H9 (cell line): ENCODE measurements around the gene PGAP6. TPM values are rescaled to one million over a fixed set of nuclear protein-coding genes. Genes with fewer than 3 reads are reported as not detected.
A peak's percentile ranks its signal among the peaks of the same experiment; 100 is the strongest.

Experiments
- DNase-seq: peaks from one replicate; pipeline ENCODE4 v3.0.0-alpha.2; 2017
- H2AFZ ChIP-seq: one replicate; pipeline ENCODE4 v1.6.1; 2013; ENCODE audit warnings: mild to moderate bottlenecking, low read length, control low read depth, moderate library complexity
- H2AK5ac ChIP-seq: 2 replicates; pipeline ENCODE4 v1.6.1; 2013; ENCODE audit warnings: low read length, control low read depth, mixed read lengths; ENCODE audit not compliant: insufficient read length
- H2BK120ac ChIP-seq: one replicate; pipeline ENCODE4 v1.6.1; 2013; ENCODE audit warnings: low read depth, mild to moderate bottlenecking, low read length, control low read depth, inconsistent platforms; ENCODE audit not compliant: poor library complexity, severe bottlenecking
- H2BK12ac ChIP-seq: 2 replicates; pipeline ENCODE4 v1.6.1; 2013; ENCODE audit warnings: low read length, control low read depth, mixed read lengths, low read depth; ENCODE audit not compliant: insufficient read length
- H2BK15ac ChIP-seq: 2 replicates; pipeline ENCODE4 v1.6.1; 2013; ENCODE audit warnings: low read depth, low read length, control low read depth
- H2BK20ac ChIP-seq: one replicate; pipeline ENCODE4 v1.6.1; 2013; ENCODE audit warnings: low read depth, mild to moderate bottlenecking, low read length, control low read depth, inconsistent platforms; ENCODE audit not compliant: poor library complexity, severe bottlenecking
- H2BK5ac ChIP-seq: 2 replicates; pipeline ENCODE4 v1.6.1; 2013; ENCODE audit warnings: low read length, control low read depth, mixed read lengths; ENCODE audit not compliant: insufficient read length
- H3K14ac ChIP-seq: 2 replicates; pipeline ENCODE4 v1.6.1; 2013; ENCODE audit warnings: low read length, control low read depth; ENCODE audit not compliant: insufficient read depth
- H3K18ac ChIP-seq: 2 replicates; pipeline ENCODE4 v1.6.1; 2013; ENCODE audit warnings: low read depth, mild to moderate bottlenecking, mixed read lengths, low read length, control low read depth; ENCODE audit not compliant: insufficient read length
- H3K23ac ChIP-seq: 2 replicates; pipeline ENCODE4 v1.6.1; 2013; ENCODE audit warnings: low read length, control low read depth, mixed read lengths, low read depth; ENCODE audit not compliant: insufficient read length
- H3K23me2 ChIP-seq: 2 replicates; pipeline ENCODE4 v1.6.1; 2013; ENCODE audit warnings: low read depth, mild to moderate bottlenecking, mixed read lengths, low read length, control low read depth; ENCODE audit not compliant: insufficient read length, poor library complexity, severe bottlenecking
- H3K27ac ChIP-seq: 2 replicates; pipeline ENCODE4 v1.5.1; 2013; ENCODE audit warnings: low read length, control low read depth, mixed read lengths, low read depth; ENCODE audit not compliant: insufficient read length
- H3K27me3 ChIP-seq: 2 replicates; pipeline ENCODE4 v1.6.1; 2013; ENCODE audit warnings: low read length, control low read depth, inconsistent platforms; ENCODE audit not compliant: insufficient read depth
- H3K4ac ChIP-seq: 2 replicates; pipeline ENCODE4 v1.6.1; 2013; ENCODE audit warnings: low read depth, mild to moderate bottlenecking, control low read depth, inconsistent platforms, low read length, moderate library complexity
- H3K4me1 ChIP-seq: 2 replicates; pipeline ENCODE4 v1.6.1; 2013; ENCODE audit warnings: low read length, control low read depth, inconsistent platforms; ENCODE audit not compliant: insufficient read depth
- H3K4me2 ChIP-seq: 2 replicates; pipeline ENCODE4 v1.6.1; 2013; ENCODE audit warnings: low read length, control low read depth, mixed read lengths; ENCODE audit not compliant: insufficient read length, insufficient read depth
- H3K56ac ChIP-seq: 2 replicates; pipeline ENCODE4 v1.6.1; 2013; ENCODE audit warnings: low read depth, mild to moderate bottlenecking, mixed read lengths, low read length, control low read depth; ENCODE audit not compliant: insufficient read length
- H3K79me1 ChIP-seq: 2 replicates; pipeline ENCODE4 v1.6.1; 2013; ENCODE audit warnings: low read depth, mild to moderate bottlenecking, moderate library complexity, low read length, control low read depth, inconsistent platforms; ENCODE audit not compliant: insufficient read depth, poor library complexity, severe bottlenecking
- H3K79me2 ChIP-seq: 2 replicates; pipeline ENCODE4 v1.6.1; 2013; ENCODE audit warnings: low read length, control low read depth, inconsistent platforms; ENCODE audit not compliant: insufficient read depth
- H3K9ac ChIP-seq: 2 replicates; pipeline ENCODE4 v1.6.1; 2013; ENCODE audit warnings: low read length, control low read depth, mixed read lengths; ENCODE audit not compliant: insufficient read length; ENCODE audit errors: extremely low read depth
- H3K9me3 ChIP-seq: one replicate; pipeline ENCODE4 v1.6.1; 2013; ENCODE audit warnings: low read depth, low read length, inconsistent platforms; ENCODE audit not compliant: control insufficient read depth
- H3T11ph ChIP-seq: one replicate; pipeline ENCODE4 v1.6.1; 2013; ENCODE audit warnings: mild to moderate bottlenecking, low read length, control low read depth, inconsistent platforms
- H4K20me1 ChIP-seq: one replicate; pipeline ENCODE4 v1.6.1; 2013; ENCODE audit not compliant: control insufficient read depth, insufficient read length, insufficient read depth
- H4K5ac ChIP-seq: 2 replicates; pipeline ENCODE4 v1.6.1; 2013; ENCODE audit warnings: low read depth, mild to moderate bottlenecking, mixed read lengths, low read length, control low read depth; ENCODE audit not compliant: insufficient read length
- H4K8ac ChIP-seq: replicated peaks from 2 replicates; pipeline ENCODE4 v1.6.1; 2013; ENCODE audit warnings: low read length, control low read depth, mixed read lengths, low read depth; ENCODE audit not compliant: insufficient read length
- H4K91ac ChIP-seq: 2 replicates; pipeline ENCODE4 v1.6.1; 2013; ENCODE audit warnings: low read depth, mild to moderate bottlenecking, moderate library complexity, mixed read lengths, low read length, control low read depth; ENCODE audit not compliant: insufficient read length
- H3K27ac Mint-ChIP-seq, 3 experiments: 2 replicates in 2 of 3; 3 replicates in 1 of 3; pipeline ENCODE4 v1.8.0; 2020 to 2021; ENCODE audit warnings: mixed read lengths in 3 of 3, mild to moderate bottlenecking in 1 of 3, moderate library complexity in 1 of 3
- H3K27me3 Mint-ChIP-seq: 2 replicates; pipeline ENCODE4 v1.8.0; 2021; ENCODE audit warnings: low read depth, mild to moderate bottlenecking, moderate library complexity, mixed read lengths
- H3K36me3 Mint-ChIP-seq, 3 experiments: 2 replicates in 2 of 3; 3 replicates in 1 of 3; pipeline ENCODE4 v1.8.0; 2020 to 2021; ENCODE audit warnings: low read depth in 3 of 3, mixed read lengths in 3 of 3; ENCODE audit not compliant: insufficient read depth in 1 of 3
- H3K4me1 Mint-ChIP-seq, 2 experiments: 2 replicates each; pipeline ENCODE4 v1.8.0; 2020; ENCODE audit warnings: mixed read lengths in 2 of 2
- H3K4me3 Mint-ChIP-seq, 2 experiments: 2 replicates in 1 of 2; 3 replicates in 1 of 2; pipeline ENCODE4 v1.8.0; 2020 to 2021; ENCODE audit warnings: mild to moderate bottlenecking in 2 of 2, mixed read lengths in 2 of 2, moderate library complexity in 1 of 2
- H3K9me3 Mint-ChIP-seq, 2 experiments: 2 replicates in 1 of 2; 3 replicates in 1 of 2; pipeline ENCODE4 v1.8.0; 2020; ENCODE audit warnings: mild to moderate bottlenecking in 2 of 2, mixed read lengths in 2 of 2, moderate library complexity in 1 of 2
- WGBS: extraction: QIAGEN DNeasy Blood & Tissue Kit; methylation state at CpG from one replicate; pipeline ENCODE4 v1.1.7; 2013; ENCODE audit warnings: missing lambda C conversion rate, low lambda C conversion rate, mixed read lengths; ENCODE audit not compliant: insufficient read length; ENCODE audit errors: extremely low coverage; 5-methylcytosine and 5-hydroxymethylcytosine counted together
- total RNA-seq: library from RNA; stranded (reverse); gene quantifications from 2 replicates; pipeline ENCODE4 v1.2.1, GENCODE V29; 2021
- TF ChIP-seq, protein P1 (sequence below): fragments of 200-600 bp; sonication (generic); conservative IDR thresholded peaks from 3 replicates; pipeline ENCODE4 v1.8.0; 2021; ENCODE audit warnings: antibody characterized with exemption, mild to moderate bottlenecking

The PGAP6 gene
- total RNA-seq, 1 experiment from 2014 or later, result 111 TPM

DNA sequence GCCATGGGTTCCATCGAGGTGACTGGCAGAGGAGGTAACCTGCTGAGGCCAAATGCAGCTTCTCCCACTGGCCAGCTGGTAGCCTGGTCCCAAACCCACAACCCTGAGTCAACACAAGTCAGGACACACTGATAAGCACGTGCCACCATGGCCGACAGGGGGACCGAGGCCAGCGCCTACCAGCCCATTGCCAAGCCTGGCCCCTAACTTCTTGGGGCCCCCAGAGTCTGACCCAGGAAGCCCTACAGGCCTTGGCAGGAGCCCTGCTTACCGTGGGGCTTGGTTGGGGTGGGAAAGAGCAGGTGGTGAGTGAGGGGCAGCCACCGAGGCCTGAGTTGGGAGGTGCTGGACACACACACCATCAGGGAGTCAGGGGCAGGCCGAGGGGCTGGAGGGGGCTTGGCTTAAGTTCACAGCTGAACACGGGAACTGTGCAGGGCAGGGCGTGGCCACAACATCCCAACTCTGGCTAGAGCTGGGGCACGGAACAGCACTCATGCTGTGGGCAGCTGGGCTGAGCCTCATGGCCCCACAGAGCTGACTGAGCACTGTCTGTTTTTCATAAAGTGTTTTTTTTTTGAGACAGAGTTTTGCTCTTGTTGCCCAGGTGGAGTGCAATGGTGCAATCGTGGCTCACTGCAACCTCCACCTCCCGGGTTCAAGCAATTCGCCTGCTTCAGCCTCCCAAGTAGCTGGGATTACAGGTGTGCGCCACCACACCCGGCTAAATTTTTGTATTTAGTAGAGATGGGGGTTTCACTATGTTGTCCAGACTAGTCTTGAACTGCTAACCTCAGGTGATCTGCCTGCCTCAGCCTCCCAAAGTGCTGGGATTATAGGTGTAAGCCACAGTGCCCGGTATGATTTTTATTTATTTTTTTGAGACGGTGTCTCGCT, 16.9 kb downstream of the PGAP6 start:
- Histone ChIP-seq H3T11ph (no peak overlapping the region), H3K27me3 (no peaks in the 10 kb centered on the region), H2BK15ac (no peak overlapping the region), H2BK20ac (no peak overlapping the region), H4K20me1 (no peaks in the 10 kb centered on the region), H3K9ac (no peak overlapping the region), H3K4me2 (no peak overlapping the region), H3K23ac (no peak overlapping the region), H4K5ac (no peak overlapping the region), H3K79me1 (no peaks in the 10 kb centered on the region), H3K9me3 (no peaks in the 10 kb centered on the region), H3K56ac (no peak overlapping the region), H3K27ac (no peak overlapping the region), H3K4ac (no peak overlapping the region), H3K4me1 (no peaks in the 10 kb centered on the region), H4K8ac (no peak overlapping the region), H3K23me2 (no peaks in the 10 kb centered on the region), H2BK120ac (no peak overlapping the region), H2BK5ac (no peak overlapping the region), H3K79me2 (no peaks in the 10 kb centered on the region), H2BK12ac (no peak overlapping the region), H2AFZ (no peak overlapping the region), H3K14ac (no peak overlapping the region; the same call in 1 of the 2 replicates), H3K18ac (no peak overlapping the region), H4K91ac (no peak overlapping the region), H2AK5ac (no peak overlapping the region)
- H3K9me3 Mint-ChIP-seq, result no peaks in the 10 kb centered on the region
- DNase-seq, result no peak
- H3K27me3 Mint-ChIP-seq, result peaks cover 9% of the 10 kb centered on the region
- H3K4me3 Mint-ChIP-seq, result no peak overlapping the region
- WGBS, result no CpG with 5 or more reads among the region's 19 CpGs
- TF ChIP-seq, protein P1, sequence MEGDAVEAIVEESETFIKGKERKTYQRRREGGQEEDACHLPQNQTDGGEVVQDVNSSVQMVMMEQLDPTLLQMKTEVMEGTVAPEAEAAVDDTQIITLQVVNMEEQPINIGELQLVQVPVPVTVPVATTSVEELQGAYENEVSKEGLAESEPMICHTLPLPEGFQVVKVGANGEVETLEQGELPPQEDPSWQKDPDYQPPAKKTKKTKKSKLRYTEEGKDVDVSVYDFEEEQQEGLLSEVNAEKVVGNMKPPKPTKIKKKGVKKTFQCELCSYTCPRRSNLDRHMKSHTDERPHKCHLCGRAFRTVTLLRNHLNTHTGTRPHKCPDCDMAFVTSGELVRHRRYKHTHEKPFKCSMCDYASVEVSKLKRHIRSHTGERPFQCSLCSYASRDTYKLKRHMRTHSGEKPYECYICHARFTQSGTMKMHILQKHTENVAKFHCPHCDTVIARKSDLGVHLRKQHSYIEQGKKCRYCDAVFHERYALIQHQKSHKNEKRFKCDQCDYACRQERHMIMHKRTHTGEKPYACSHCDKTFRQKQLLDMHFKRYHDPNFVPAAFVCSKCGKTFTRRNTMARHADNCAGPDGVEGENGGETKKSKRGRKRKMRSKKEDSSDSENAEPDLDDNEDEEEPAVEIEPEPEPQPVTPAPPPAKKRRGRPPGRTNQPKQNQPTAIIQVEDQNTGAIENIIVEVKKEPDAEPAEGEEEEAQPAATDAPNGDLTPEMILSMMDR, result 0 out of 3 replicates have a peak, but pooled peaks have one; percentile 10
- H3K36me3 Mint-ChIP-seq, result peaks cover 3 to 29% (median 29%) of the 10 kb centered on the region in 3 experiments; a peak in 6 of 7 replicates
- peaks cover 8 to 18% of the 10 kb centered on the region in 2 experiments; a peak in 3 of 4 replicates for H3K4me1 Mint-ChIP-seq
- no peak overlapping the region; a peak in 1 of 7 replicates for H3K27ac Mint-ChIP-seq
